Left hindlimb (tissue), 1 donor: ENCODE data around the gene ARHGEF28.

Source experiments
- DNase-seq: peaks from one replicate; pipeline ENCODE4 v3.0.0-alpha.2; 2018

ARHGEF28 gene

DNA sequence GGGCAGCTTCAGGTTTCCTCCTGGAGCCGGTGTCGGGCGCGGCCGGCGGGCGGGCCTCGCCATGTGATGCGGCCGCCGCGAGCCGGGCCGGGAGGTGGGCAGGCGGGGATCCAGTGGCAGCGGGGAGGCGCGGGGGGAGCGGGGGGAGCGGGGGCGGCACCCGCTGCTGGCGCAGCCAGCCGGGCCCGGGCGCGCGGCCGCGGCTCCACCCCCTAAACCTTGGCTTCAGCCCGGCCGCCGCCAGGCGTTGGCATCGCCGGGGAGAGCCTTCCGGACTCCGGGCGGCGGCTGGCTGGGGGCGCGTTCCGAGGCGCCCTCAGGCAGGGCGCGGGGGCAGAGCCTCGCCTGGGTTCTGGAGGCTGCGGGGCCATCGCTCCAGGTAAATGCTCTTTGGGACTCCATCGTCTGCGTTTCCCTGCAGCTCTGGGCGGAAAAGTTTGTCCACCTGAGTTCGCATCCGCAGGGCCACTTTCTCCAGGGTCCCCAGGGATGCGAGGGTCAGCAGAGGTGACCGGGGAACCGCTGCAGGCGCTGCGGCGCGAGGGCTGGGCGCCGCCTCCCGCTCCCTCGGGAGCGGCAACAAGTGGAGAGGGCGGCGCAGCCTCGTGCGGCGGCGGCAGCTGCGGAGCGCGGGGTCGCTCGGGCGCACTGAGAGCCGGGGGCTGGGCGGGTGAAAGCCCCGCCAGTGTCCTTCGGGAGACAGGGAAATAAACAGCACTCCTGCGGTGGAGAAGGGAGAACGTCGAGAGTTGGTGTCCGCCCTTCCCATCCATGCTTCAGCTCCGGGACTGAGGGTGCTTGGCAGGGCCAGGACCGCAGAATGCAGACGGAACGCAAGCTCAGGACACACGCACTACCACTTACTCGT is at the start of gene ARHGEF28:
Gene ARHGEF28 (plus strand): TSS at position 253 of the 868 bp plus-strand sequence. CDS start 58,656 bp downstream, outside the sequence.
- DNase-seq = peak; percentile 56

- no peak for DNase-seq
Observed at GRCh38 chr5:73582285-73583145, 43.5 kb upstream of the ARHGEF28 start.

- no peak for DNase-seq
Observed at GRCh38 chr5:73587923-73588322, 38.1 kb upstream of the ARHGEF28 start.

- DNase-seq = peak; percentile 33
Observed at GRCh38 chr5:73591102-73591695, 34.8 kb upstream of the ARHGEF28 start.

GRCh38 chr5:73591698-73592501 is 34.1 kb upstream of the ARHGEF28 start:
- no peak for DNase-seq

- no peak for DNase-seq
Observed at GRCh38 chr5:73592551-73592950, 33.4 kb upstream of the ARHGEF28 start.

DNA sequence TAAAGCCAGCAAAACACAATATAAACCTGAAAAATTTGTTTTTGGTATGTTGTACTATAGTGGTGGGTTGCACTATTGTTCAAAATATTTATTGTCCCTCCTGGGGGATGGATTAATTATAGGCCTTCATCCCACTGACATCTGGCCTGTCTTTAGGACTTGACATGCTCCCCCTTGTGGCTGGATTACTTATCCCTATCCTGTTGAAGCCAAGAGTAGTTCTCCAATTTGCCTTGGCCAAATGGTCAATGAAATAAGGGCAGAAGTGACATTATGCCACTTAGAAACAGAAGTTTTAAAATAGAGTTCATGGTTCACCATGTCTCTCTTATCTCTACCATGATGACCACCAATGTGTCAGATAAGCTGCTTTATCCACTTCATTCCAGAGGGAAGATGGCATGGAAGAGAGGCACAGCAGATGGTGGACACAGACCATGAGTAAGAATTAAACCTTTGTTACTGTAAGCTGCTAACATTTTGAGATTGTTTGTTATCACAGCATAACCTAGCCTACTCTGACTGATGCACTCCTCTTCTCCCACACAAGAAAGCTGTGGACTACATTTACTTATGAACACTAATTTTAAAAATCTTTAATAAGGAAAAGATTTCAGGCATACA is 29.2 kb upstream of the ARHGEF28 start:
- no peak for DNase-seq

GRCh38 chr5:73599380-73599779 is 26.6 kb upstream of the ARHGEF28 start:
- DNase-seq = no peak

- no peak for DNase-seq
Observed at GRCh38 chr5:73603998-73604397, 22.0 kb upstream of the ARHGEF28 start.

- DNase-seq = no peak
Observed at GRCh38 chr5:73605223-73606087, 20.5 kb upstream of the ARHGEF28 start.

DNA sequence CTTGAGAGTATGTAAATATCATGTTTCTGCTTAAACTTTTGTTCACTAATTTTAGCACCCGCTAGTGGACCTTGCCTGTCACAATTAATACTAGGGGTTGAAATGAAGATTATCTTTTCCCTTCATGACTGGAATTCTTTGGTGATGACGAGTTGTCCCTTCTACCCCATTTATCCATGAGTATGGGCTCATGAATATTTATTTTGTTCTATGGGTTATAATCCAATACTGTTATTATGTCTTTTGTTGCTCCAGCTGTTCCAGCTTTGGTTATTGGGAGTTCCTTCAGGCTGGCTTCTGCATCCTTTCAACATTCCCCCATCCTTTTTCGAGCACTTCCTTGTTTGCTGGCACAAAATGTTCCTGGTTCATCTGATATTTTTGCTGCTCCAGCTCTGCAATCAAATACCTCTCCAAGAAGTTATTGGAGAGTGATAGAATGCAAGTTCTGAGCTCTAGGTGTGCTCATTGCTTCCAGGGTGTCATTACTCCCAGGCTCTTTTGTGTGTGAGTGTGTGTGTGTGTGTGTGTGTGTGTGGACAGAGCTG is 19.7 kb upstream of the ARHGEF28 start:
- DNase-seq = no peak

- no peak for DNase-seq
Observed at GRCh38 chr5:73607228-73607627, 18.8 kb upstream of the ARHGEF28 start.

- DNase-seq = no peak
Observed at GRCh38 chr5:73612799-73613198, 13.2 kb upstream of the ARHGEF28 start.

DNA sequence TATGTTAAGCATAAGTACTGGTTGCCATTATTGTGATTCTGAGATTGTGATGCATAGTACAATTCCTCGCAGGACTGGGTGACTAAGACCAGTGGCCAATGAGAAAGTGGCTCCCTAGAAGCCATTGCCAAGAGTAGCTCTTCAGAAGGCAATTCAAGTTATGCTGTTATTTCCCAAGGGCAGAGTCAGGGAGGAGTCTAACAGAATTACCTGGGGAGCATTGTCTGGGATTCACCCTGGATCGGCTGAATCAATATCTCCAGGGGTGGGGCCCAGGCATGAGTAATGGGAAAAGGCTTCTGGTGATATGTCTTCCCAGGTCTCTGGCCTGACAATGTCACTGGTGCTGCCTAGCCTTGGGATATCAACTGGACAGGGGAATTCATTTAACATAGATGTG is 10.9 kb upstream of the ARHGEF28 start:
- no peak for DNase-seq

GRCh38 chr5:73615947-73616346 is 10.0 kb upstream of the ARHGEF28 start:
- DNase-seq = no peak

DNA sequence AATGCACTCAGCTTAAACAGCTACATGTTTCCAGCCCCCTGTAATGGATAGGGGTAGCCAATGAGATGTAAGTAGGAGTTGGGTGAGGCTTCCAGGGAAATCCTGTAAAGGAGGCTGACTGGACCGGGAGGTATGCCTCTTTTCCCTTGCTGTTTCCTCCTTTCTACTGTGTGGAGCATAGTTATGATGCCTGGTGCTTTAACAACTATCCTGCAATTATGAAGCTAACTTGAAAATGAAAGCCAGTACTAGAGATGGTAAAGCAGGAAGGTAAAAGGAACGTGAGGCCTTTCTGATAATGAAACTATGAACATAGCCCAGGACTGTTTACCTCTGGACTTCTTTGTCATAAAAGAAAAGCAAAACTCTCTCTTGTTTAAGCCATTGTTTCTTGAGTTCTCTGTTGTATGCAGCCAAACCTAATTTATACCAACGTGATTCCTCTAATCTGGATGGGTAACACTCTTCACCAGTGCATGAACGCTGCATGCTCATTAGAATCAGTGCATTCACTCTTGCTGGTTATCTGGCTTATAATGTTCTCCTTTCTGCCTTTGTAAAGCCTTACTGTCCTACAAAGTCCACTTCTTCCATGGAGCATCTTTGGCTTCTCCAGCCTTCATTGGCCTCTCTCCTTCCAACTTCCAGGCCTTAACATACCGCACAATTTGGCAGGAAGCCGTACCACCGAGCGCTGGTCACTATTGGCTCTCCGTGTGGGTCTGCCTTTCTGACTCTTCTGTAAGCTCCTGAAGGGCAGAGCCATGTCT is 8.3 kb upstream of the ARHGEF28 start:
- no peak for DNase-seq

- no peak for DNase-seq
Observed at GRCh38 chr5:73619606-73620333, 6.2 kb upstream of the ARHGEF28 start.

- no peak for DNase-seq
Observed at GRCh38 chr5:73620334-73620687, 5.7 kb upstream of the ARHGEF28 start.

DNA sequence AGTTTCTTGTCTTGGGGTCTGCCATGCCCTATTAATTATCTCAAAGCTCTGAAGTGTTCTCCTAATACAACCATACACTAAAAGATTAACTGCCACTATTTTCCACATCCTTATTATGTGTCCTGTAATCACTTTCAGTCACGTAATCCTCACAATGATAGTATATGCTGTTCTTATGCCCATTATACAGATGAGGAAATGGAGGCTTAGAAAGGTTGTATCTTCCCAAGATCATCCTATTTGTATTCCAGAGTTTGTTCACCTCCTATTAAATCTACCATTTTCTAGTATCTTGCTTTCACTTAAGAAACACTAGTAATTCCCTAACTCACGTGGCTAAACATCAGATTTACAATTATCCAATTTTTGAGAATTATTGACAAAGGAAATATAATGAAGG is 2.9 kb upstream of the ARHGEF28 start:
- DNase-seq = no peak
